GM21619 (cell line): Measurements from ENCODE around the gene RAD51D.
"Not testable (repeated sequence)": the region's sequence is repeated elsewhere in the genome, so short reads cannot be mapped to it uniquely, and the experiment has no call there.

Experiments
- ATAC-seq: cut with Tn5 transposase; IDR thresholded peaks from one replicate; pipeline ENCODE4 v1.9.1; 2021; ENCODE audit not compliant: unreplicated experiment

RAD51D gene

DNA sequence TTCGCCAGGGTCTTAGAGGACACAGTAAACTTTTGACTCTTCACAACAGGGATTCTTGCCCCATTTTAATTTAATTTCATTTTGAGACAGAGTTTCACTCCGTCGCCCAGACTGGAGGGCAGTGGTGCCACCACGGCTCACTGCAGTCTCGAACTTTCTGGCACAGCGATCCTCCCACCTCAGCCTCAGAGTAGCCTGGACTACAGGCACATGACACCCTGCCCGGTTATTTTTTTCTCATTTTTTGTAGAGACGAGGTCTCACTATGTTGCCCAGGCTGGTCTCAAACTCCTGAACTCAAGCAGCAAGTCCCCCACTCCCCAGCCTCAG, 22.8 kb upstream of the RAD51D start:
- ATAC-seq: no peak

DNA sequence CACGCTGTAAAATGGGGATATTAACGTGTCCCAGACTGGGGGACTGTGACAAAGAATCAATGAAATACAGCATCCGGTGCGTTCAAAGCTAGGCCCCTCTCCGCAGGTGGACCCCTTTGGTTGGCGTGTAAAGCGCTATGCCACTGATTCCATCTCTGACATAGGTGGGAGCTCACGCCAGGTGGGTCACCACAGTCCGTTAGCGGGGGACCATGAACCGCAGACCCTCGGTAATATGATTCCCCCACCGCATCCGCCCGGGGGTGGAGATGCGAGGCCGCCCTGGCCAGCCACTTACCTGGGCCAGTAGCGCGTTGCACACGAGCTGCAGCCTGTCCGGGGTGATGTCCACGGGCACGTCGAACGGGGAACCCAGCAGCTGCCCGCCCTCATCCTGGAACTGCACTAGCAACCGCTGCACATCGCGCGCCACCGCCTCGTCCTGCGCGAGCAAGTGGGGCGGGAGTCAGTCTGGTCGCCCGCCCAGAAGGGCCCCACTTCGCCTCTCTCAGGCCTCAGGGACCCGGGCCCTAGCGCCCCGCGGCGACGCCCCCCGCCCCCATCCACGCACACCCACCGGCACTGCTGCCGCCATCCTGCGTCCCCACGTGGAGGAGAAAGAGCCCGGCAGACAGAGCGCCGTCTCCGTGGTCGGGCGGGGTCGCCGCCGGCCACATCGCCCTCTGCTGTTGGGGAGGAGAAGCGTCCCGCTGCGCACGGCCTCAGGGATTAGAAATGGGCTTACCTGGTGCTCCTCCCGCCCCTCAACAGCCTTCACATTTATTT, 22.2 kb upstream of the RAD51D start, which contains the start of gene NLE1:
NLE1 (minus strand) TSS at position 623 of the 786 bp plus-strand sequence; CDS start at position 595, 28 bp downstream.
- ATAC-seq: peak; percentile 82

DNA sequence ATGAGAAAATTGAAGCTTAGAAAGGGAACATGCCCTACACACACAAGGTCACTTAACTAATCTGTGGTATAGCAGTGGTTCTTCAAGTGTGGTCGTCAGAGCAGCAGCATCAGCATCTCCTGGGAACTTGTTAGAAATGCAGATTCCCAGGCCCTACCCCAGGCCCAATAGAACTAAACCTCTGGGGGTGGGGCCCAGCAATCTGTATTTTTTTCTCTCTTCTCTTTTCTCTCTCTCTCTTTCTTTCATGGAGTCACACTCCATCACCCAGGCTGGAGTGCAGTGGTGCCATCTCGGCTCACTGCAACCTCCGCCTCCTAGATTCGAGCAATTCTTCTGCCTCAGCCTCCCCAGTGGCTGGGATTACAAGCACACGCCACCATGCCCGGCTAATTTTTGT, 18.6 kb upstream of the RAD51D start:
- ATAC-seq: no peak

DNA sequence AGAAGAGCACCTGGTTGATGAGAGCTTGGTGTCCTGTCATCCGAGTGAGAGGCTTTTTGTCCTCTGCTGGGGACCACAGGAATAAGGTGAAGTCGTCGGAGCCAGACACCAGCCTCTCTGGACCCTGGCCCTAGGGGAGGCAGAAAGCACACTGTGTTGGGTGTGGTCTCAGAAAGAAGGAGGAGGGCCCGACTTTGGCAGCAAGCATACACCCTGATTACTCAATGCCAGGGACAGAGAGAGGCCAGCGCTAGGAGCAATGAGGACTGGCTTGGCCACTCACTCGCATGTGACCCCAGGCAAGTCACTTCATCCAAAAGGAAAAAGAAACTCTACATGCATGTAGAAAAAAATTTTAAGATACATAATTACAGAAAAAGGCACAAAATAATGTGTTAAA, 15.7 kb upstream of the RAD51D start:
- no peak for ATAC-seq

DNA sequence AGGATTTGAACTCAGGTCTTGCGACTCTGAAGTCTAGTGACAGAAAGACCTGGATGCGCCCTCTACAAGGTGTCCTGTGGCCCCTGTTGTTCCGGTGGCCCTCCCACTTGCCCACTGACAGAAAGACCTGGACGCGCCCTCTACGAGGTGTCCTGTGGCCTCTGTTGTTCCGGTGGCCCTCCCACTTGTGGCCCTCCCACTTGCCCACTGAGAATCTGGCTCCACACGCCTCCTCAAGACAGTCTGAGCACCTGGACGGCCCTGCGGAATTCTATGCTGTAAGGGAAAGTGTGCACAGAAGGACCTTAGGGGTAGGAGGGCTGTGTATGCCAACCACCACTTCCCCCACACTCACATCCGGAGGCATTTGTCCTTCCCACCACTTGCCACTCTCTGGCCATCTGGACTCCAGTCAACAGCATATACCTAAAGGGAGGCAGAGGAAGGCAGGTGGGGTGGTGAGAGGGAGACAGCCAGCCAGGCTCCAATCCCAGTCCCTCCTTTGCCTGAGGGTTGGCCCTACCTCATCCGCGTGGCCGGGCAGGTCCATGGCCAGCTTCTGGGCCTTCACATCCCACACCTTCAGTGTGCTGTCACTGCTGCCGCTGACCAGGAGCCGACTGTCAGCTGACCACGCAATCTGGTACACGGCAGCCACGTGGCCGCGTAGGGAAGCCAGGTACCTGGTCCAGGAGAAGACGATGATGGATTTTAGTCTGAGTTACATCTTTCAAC, 13.3 kb upstream of the RAD51D start:
- ATAC-seq: no peak

DNA sequence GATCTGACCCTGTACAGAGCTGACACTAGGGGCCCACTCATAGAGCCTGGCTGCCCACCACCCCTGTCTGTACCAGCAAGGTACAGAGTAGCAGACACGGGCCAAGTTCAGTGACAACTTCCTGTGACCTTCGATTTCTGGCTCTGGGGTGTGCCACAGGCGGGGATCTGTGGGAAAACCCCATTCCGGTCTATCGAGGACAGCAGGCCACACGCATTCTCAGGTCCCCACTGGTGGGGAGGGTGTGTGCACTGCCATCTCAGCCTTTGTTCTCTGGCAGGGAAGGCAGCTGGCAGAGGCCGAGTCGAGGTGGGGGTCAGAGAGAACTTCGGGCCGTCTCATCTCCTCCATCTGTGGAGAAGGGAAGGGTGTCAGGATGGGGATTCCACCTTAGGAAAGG, 12.4 kb upstream of the RAD51D start:
- ATAC-seq: no peak

DNA sequence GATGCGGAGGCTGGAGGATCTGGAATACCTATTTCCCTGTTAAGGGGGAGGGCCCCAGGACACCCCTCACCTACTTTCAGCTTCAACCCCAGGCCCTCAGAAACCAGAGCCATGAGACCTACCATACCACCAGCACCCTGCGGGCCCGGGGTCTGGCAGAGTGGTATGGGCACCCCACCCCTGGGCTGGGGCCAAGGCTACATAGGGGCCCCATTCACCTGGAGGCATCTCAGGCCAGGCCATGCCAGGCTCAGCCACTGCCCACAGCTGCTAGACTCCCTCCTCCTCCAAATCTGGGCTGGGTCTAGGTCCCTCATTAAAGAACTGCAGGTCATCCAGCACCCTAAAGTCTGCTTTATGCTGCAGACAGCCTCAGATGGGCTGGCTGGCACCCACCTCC, 10.7 kb upstream of the RAD51D start:
- no peak for ATAC-seq

DNA sequence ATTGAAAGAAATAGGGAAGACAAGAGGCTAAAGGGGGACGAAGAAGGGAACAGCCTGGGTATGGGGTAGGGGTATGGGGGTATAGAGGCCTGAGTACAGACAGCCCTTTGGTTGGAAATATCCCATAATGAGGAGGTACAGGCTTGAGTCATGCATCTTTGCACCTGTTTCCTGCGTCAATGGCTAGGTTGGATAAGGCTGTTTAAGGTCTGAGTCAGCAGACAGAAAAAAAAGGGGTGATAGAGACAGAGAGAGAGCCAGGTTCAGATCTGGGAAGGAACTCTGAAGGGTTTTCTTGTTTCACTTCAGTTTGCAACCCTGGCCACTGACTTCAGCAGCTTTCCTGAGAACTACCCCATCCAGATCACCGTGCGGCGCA, 10.3 kb upstream of the RAD51D start:
- no peak for ATAC-seq

DNA sequence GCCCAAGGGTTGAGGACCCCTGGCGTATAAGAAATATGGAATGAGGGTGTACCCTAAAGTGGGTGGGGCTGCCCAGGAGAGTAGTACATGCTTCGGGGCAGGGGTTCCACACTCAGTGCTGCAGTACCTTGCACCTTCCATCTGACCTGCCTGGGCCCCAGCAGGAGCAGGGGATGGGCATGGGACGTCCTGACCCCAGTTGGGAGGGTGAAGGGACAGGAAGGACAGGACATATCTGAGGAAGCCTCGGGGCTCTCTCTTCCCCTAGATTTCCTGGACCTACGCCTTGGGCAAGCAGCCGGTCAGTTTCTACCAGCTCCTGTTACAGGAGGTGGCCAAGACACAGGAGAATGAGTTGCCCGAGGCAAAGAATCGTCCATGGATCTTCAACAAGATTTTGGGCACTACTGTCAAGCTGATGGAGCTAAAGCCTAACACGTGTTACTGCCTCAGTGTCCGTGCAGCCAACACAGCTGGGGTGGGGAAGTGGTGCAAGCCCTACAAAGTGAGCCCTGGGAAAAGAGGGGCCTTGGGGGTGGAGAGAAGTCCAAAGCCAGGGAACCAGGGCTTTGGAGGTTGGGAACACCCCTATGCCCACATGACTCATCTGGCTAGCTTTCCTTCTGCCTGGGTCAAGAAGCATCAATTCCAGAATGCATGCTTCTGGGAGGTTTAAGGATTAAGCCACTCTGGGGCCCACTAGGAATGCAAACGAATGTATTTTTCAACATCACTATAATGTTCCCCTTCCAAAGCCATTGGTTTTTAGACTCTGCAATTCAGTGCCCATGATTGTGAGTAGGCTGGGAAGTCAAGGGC, 9.7 kb upstream of the RAD51D start:
- ATAC-seq: no peak

DNA sequence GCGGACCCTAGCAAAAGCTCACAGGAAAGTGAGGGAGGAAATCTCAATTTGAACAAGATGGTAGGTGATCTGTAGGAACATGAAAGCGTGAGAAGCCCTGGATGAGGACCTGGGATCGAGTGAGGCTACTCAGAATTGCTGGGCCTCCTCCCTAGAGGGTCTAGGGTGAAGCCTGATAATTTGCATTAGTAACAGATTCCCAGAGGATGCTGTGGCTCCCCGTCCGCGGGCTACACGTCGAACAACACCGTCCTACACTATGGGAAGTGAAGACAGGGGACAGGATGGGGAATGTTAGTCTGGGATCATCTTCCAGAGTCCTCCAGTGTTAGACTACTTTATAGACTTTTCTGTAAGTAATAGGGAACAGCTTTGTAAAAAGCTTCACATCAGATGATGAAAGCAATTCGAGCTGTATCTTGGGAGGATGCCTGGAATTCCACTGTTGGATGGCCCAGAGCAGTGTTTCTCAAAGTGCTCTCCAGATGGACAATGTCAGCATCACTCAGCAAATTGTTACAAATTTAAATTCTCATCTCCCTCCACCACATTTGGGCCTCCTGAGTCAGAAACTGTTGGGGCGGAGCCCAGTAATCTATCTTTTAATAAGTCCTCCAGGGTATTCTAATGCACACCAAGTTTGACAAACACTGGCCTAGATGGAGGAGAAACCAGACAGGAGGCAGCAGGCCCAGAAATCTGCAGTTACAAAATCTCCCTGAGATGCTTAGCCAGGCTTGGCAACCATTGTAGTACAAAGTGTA, 8.3 kb upstream of the RAD51D start:
- no peak for ATAC-seq

DNA sequence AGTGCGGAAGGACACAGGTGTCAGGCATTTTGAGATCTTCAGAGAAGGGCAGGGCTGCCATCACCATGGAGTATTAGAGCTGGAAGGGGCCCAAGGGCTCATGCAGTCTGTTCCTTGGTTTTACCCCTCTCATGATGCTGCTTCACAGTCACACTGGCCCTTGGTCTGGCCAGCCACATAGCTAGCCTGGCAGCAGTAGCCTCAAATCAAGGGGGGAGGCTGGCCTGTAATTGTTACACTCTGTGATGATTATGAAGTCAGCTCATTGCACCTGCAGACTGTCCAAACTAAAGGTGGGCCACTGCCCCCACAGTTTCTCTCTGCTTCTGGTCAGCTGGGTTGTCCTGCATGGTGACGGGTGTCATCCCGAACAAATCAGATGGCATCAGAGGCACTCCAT, 1.7 kb upstream of the RAD51D start, which contains the start of gene FNDC8:
FNDC8 (plus strand) TSS at position 301 of the 400 bp plus-strand sequence; CDS start at position 380, 79 bp downstream.
- no peak for ATAC-seq

DNA sequence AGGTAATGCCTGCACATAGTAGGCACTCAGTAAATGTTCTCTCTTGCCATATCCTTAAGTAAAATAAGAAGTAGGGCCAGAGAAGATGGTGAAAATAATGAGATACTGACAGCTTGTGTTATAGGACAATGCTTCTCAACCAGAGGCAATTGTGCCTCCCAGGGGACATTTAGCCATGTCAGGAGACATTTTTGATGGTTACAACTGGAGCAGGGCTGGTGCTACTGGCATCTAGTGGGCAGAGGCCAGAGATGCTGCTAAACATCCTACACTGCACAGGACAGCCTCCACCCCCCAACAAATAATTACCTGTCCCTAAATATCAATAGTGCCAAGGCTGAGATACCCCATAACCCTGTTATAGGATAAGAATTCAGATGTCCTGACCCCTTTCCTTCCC, 1.7 kb downstream of the RAD51D start:
- ATAC-seq: no peak

DNA sequence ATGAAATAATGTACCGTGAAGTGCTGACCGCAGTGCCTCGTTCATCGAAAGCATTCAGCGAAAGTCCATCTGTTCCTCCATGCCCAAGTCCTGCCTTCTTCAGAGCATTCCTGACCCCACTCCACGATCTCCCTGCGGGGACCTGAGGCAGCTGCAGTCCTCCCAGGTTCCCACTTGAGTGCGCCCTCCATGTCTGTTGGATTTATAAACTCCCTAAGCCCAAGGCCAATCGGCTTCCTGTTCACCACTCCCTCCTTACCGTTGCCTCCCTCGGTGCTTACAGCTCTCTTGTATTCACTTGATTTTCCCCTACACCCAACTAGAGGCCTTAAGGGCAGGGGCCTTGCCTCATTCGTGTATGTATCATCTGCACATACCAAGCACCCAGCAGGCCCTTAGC, 2.8 kb downstream of the RAD51D start:
- no peak for ATAC-seq

DNA sequence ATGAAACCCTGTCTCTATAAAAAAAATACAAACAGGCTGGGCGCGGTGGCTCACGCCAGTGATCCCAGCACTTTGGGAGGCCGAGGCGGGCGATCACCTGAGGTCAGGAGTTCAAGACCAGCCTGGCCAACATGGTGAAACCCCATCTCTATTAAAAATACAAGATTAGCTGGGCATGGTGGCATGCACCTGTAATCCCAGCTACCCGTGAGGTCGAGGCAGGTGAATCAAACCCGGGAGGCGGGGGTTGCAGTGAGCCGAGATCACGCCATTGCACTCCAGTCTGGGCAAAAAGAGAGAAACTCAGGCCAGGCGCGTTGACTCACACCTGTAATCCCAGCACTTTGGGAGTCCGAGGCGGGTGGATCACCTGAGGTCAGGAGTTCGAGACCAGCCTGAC, 8.9 kb downstream of the RAD51D start:
- ATAC-seq: not testable (repeated sequence)

DNA sequence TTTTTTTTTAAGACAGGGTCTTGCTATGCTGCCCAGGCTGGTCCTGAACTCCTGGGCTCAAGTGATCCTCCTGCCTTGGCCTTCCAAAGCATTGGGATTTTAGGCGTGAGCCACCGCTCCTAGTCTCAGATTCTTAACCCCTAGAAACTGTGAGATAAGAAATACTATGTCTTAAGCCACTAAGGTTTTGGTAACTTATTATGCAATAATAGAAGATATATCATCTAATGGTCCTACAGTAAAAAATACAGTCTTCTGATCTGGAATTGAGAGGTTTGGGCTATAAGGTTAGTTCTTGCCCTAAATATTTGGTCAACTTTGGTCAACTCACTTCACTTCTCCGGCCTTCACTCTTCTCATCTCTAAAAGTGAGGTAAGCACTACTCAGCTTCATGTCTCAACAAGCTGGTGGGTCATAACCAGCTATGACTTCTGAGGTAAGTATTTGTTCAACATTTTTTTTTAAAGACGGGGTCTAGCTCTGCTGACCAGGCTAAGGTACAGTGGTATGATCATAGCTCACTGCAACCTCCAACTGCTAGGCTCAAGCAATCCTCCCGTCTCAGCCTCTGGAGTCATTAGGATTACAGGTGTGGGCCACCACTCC, 14.7 kb downstream of the RAD51D start:
- no peak for ATAC-seq

DNA sequence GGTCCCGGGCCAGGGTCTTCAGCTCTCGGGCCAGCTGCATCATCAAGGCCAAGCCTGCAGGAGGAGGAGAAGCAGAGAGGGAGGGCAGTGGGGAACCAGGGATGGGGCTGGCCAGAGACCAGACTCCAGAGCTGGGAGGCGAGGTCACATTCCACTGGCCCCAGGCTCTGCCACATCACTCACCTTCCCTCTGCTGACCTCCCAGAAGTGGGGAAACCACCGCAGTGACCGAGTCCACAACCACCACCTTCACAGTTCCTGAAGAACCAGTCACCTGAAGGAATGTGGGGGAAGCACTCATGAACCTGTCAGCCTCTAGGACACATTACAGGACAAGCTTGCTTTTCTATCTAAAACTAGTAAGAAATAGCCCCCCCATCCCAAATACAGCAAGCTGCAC, 16.4 kb downstream of the RAD51D start:
- no peak for ATAC-seq

DNA sequence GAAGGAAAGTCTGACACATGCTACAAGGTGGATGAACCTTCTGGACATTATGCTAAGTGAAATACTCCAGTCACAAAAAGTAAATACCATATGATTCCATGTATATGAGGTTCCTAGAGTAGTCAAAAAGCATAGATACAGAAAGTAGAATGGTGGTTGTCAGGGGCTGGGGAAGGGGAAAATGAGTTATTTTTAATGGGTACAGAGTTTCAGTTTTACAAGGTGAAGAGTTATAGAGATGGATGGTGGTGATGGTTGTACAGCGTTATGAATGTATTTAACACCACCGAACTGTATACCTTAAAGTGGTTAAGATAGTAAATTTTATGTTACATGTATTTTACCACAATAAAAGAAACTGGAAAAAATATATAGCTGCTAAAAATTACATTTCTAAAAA, 17.9 kb downstream of the RAD51D start:
- ATAC-seq: no peak

DNA sequence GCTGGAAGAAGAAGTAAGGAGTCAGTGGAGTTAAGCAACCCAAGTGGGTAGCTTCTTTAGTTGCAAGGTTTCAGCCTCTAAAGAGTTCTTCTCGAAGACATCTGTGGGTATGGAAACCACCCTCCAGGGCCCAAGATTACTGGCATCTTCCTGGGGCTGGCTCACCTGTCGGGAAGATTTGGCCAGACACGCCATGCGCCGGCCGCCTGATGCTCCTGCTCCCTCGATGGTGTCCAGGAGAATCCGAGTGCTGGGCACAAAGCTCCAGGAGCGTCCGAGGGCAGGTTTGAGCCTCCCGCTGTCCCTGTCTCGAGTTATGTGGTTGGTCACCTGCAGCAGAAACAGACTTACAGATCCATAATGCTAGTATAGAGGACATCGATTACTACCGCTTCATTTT, 18.6 kb downstream of the RAD51D start:
- no peak for ATAC-seq

DNA sequence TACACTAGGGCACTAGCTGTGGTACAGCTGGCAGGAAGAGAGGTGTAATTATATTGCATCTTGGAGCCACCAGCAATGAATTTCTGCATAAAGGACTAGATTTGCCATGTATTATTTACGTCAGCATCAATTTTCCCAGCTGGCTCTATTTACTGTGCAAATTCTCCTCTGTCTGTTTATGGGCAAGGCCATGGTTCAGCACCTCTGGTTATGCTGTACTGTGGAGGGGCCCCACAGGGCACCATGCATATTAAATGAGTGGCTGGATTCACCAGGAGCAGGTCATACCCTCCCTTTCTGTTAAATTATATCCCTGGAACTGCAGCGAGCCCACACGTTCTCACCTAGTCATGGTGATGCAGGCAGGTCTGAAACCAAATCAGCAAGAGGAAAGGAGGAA, 19.8 kb downstream of the RAD51D start:
- ATAC-seq: no peak

DNA sequence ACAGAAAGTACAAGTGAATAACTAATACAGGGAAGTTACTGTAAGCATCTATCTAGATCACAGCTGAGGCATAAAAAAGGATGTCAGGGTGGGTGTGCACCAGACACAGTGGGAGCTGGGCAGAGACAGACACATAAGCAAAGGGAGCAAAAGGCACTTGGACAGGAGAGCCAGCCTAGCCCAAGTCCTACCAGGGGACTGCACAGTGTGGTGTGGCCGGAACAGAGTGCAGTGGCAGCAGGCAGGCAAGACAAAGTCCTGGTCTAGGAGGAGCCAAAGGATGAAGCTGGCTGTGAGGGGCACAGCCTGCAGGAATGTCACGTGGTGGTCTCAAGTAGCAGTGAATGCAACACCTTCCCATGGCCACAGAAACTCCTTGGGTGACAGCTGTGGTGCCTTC, 21.9 kb downstream of the RAD51D start:
- ATAC-seq: no peak

DNA sequence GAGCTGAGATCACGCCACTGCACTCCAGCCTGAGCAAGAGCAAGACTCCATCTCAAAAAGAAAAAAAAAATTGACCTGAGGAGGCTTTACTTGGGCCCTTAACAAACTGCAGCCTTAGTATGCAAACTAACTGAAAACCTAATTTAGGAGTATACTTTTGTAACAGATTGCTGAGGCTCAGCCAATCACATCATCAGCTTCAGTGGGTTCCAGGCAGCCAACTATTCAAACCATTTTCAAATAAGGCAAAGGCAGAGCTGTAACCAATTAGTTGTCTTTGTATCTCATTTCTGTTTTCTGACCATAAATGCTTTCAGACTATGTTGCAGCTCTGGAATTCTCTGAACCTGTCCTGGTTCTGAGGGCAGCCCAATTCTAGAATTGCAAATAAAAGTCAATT, 23.9 kb downstream of the RAD51D start:
- ATAC-seq: no peak
